ENCODE results near the gene DDOST.

Gene DDOST

GRCh38 chr1:20661207-20662109, at the start of gene DDOST:
TSS of gene DDOST (minus strand) at chr1:20661369. CDS start at chr1:20661350, 19 bp downstream.
- H3K27ac ChIP-seq = peak within 1 kb of the TSS; percentile 38
- peak; percentile 82 for DNase-seq (ENCODE audit: low read depth, low spot score)

GRCh38 chr1:20710469-20711284, 49.5 kb upstream of the DDOST start:
- DNase-seq (ENCODE audit: low read depth, low spot score) = no peak
- no peak overlapping the region for H3K27ac ChIP-seq

- no peak for DNase-seq (ENCODE audit: low read depth, low spot score)
These were observed 48.7 kb upstream of the DDOST start for GRCh38 chr1:20709868-20710267.

GRCh38 chr1:20708891-20709290, 47.7 kb upstream of the DDOST start:
- DNase-seq (ENCODE audit: low read depth, low spot score) = no peak
- H3K27ac ChIP-seq = no peak overlapping the region

More at GRCh38 chr1:20709868-20710267, 48.7 kb upstream of the DDOST start:
- H3K27ac ChIP-seq = no peak overlapping the region

GRCh38 chr1:20708057-20708456, 46.9 kb upstream of the DDOST start:
- no peak overlapping the region for H3K27ac ChIP-seq
- no peak for DNase-seq (ENCODE audit: low read depth, low spot score)

GRCh38 chr1:20706841-20707240, 45.7 kb upstream of the DDOST start:
- DNase-seq (ENCODE audit: low read depth, low spot score) = no peak
- no peak overlapping the region for H3K27ac ChIP-seq

GRCh38 chr1:20705203-20705755, 44.1 kb upstream of the DDOST start:
- DNase-seq (ENCODE audit: low read depth, low spot score) = no peak
- no peak overlapping the region for H3K27ac ChIP-seq

GRCh38 chr1:20704390-20705202, 43.4 kb upstream of the DDOST start:
- no peak for DNase-seq (ENCODE audit: low read depth, low spot score)
- no peak overlapping the region for H3K27ac ChIP-seq

- no peak overlapping the region for H3K27ac ChIP-seq
- no peak for DNase-seq (ENCODE audit: low read depth, low spot score)
These were observed 42.1 kb upstream of the DDOST start for GRCh38 chr1:20703124-20703756.

- H3K27ac ChIP-seq = no peak overlapping the region
- DNase-seq (ENCODE audit: low read depth, low spot score) = no peak
These were observed 41.2 kb upstream of the DDOST start for GRCh38 chr1:20702416-20702815.

- no peak overlapping the region for H3K27ac ChIP-seq
- no peak for DNase-seq (ENCODE audit: low read depth, low spot score)
These were observed 40.7 kb upstream of the DDOST start for GRCh38 chr1:20701847-20702246.

- DNase-seq (ENCODE audit: low read depth, low spot score) = no peak
- no peak overlapping the region for H3K27ac ChIP-seq
These were observed 40.3 kb upstream of the DDOST start for GRCh38 chr1:20701446-20701845.

- DNase-seq (ENCODE audit: low read depth, low spot score) = no peak
- no peak overlapping the region for H3K27ac ChIP-seq
These were observed 39.6 kb upstream of the DDOST start for GRCh38 chr1:20700636-20701215.

GRCh38 chr1:20699558-20699957, 38.4 kb upstream of the DDOST start:
- H3K27ac ChIP-seq = no peak overlapping the region
- DNase-seq (ENCODE audit: low read depth, low spot score) = no peak

- DNase-seq (ENCODE audit: low read depth, low spot score) = no peak
- no peak overlapping the region for H3K27ac ChIP-seq
These were observed 37.2 kb upstream of the DDOST start for GRCh38 chr1:20698195-20698910.

GRCh38 chr1:20697563-20697962, 36.4 kb upstream of the DDOST start:
- DNase-seq (ENCODE audit: low read depth, low spot score) = no peak
- no peak overlapping the region for H3K27ac ChIP-seq

- peak overlapping the region; percentile 50 for H3K27ac ChIP-seq
- DNase-seq (ENCODE audit: low read depth, low spot score) = peak; percentile 18
These were observed 35.5 kb upstream of the DDOST start for GRCh38 chr1:20696397-20697333.

GRCh38 chr1:20695515-20695914, 34.3 kb upstream of the DDOST start:
- DNase-seq (ENCODE audit: low read depth, low spot score) = no peak
- no peak overlapping the region for H3K27ac ChIP-seq

Measured in epithelial cell of prostate (primary cell).